DMS114 treated with DMSO at 0.1 percent for 48 hours (cell line): ENCODE measurements around the gene MAP2K5.

Experiments
- DNase-seq: peaks from one replicate; lab custom pipeline; 2025; ENCODE audit not compliant: unreplicated experiment; lab: John Stamatoyannopoulos, UW

MAP2K5 gene

DNA sequence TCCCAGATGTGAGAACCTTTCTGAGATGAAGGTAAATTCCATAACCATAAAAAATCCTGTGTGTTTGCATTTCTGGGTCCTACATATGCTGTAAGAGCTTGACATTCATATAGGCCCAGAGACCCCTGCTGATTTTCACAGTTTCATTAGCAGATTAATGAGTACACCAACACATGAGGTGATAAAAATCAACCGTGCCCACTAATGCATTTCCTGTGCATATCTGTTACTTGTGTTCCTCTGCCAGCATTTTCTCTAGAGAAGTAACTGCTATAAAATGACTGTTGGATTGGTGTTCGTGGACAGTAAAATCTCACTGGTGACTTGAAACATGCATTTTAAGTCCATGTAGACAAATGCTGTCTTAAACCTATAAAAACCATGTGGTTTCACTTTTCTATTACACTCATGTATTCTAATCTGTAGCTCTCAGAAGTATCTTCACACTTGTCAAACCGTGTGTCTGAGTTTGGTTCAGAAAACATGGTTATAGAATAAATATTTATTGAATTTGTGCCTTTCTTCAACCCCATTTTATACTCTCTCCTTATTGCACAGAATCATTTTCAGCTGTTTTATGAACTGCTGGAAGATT, 14.6 kb downstream of the MAP2K5 start:
- no peak for DNase-seq

DNA sequence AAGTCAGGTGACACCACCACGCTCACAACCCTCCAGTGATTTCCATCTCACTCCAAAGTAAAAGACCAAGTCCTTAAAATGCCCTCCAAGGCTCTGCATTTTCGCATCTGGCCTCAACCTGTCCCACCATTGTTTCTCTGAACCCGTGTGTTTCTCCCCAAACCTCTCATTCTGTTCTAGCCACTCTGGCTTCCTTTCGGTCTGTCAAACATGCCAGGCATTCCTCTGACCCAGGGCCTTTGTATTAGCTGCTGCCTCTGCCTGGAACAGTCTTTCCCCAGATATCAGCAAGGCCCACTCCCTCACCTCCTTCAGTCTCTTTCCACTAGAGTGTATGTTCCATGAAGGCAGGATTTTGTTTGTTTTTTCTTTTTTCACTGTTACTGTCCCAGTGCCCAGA, 16.0 kb downstream of the MAP2K5 start:
- no peak for DNase-seq

GRCh38 chr15:67559158-67559557, 16.7 kb downstream of the MAP2K5 start:
- no peak for DNase-seq

DNA sequence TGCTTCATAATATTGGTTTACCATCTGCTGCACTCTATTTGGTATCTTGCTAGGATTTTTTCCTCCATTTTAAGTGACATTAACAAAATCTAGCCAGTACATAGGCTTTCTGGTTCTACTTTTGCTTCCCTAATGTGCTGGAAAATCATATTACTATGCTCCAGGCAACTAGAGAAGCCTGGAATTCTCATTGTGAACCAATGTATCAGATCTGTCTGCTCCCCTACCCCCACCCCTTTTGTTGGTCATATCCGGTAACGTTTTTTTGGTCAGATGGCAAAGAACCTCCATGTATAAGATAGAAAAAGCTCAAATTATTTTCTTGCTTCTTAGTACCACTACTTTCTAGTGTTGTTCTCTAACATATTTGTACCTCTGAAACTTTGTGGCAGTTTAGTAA, 17.1 kb downstream of the MAP2K5 start:
- no peak for DNase-seq

DNA sequence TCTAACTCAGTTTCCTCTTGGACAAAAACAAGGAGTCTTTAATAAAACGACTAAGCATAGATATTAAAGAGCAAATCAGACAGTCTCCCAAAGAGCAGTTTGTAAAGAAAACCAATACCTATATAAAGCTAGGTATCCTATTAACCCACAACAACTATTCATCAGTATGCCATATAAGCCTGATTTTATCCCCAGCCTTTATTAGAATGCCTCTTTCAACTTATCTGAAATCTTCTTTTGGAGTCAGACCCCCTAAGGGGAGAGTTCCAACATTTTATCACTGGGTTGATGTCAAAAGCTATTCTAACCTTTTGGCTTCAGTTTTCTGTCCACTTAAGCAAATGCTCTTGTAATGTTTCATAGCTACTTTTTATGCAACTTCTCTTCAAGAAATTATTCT, 17.8 kb downstream of the MAP2K5 start:
- no peak for DNase-seq

DNA sequence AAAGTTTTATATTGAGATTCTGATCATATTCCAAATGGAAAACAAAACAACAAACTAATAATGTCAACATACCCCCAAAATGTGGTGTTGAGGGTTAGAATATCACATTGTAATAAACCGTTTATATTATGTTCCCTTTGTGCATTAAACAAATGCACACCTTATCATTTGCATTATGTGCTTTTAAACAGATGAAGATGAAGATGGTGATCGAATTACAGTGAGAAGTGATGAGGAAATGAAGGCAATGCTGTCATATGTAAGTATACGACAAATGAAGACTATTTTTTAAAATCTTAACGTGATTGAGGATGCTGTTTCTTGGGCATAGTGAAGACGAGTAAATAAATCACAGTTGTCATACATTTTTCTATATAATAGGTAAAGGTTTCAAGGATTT, 20.6 kb downstream of the MAP2K5 start:
- no peak for DNase-seq

DNA sequence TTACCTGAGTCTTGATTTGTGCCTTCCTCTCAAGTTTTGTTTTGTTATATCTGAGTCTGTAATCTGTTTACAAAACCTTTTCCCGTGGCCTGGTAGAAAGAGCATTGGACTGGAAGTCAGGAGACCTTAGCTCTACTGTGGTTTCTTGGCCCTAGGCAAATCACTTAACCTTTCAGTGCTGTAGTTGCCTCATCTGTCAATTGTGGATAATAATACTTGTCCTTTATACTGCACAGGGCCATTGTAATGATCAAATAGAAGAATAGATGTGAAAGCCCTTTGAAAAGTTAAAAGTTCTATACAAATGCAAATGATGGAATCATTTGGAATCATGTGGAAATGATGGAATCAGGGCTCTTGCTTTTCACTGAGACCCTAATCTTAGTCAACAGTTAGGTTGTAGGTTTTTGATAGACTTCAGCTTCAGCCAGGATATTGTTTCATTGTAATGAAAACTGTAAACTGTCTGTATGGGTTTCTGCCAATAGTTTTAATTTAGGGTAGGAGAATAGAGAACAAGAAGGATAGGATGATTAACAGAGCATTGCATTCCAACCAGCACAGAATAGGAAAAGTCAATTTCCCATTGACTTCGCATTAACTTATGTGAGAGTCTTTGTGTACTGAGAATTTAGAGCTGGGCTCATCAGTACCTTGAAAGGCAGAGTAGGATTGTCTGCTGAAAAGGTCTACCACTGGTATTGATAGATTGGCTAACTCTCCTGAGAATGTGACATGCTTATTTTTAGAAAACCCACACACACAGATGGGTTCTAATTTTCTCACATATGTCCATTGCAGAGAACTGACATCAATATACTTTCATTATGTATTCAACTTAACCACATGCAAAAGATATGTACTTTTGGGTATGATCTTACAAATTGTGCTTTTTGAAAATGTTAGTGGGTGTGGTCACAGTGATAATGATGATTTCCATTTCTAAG, 21.8 kb downstream of the MAP2K5 start:
- no peak for DNase-seq

DNA sequence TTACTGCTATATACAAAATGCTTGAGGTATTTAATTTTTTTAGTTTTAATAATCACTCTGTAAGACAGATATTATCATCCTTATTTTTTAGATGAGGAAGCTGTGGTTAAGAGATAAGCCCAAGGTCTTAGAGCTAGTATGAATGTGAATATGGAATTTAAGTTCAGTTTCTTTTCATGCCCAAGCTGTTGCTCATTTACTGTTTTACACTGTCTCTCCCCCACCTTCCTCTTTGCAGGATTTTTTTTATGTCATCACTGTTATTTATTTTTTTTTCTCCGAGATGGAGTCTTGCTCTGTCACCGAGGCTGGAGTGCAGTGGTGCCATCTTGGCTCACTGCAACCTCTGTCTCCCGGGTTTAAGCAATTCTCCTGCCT, 22.5 kb downstream of the MAP2K5 start:
- DNase-seq, result no peak

- DNase-seq, result no peak
These were observed 27.2 kb downstream of the MAP2K5 start for GRCh38 chr15:67569668-67570067.

GRCh38 chr15:67570875-67571647, 28.6 kb downstream of the MAP2K5 start:
- DNase-seq, result no peak

DNA sequence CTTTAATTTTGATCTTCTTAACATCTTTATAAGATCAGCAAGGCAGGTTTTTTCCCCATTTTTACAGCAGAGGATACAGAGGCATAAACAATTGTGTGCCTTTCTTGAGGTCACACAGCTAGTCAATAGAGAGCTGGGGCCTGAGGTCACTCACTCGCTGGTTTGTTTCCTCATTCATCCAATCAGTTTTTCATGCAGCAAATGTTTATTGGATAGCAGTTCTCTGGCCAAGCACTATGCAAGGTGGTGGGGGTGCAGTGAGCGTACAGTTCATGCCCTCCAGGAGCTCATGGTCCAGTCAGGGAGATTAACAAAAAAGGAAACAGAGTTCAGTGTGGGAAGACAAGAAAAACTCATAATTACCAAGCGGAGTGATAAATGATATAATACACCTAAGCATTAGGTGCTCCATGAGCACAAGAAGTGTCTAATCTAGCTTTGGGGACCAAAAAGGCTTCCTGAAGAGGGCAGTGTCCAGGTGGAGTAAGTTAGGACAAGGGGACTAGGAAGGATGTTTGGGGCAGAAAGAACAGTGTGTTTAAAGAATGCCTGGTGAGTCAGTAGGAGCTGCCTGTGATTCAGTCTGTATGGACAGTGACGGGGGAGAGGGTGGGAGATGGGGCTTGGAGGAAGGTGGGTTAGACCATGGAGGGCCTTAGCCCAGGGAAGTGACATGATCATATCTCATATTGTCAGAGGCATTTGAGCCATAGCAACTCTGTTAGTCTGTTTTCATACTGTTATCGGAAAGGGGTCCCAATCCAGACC, 29.3 kb downstream of the MAP2K5 start:
- no peak for DNase-seq

DNA sequence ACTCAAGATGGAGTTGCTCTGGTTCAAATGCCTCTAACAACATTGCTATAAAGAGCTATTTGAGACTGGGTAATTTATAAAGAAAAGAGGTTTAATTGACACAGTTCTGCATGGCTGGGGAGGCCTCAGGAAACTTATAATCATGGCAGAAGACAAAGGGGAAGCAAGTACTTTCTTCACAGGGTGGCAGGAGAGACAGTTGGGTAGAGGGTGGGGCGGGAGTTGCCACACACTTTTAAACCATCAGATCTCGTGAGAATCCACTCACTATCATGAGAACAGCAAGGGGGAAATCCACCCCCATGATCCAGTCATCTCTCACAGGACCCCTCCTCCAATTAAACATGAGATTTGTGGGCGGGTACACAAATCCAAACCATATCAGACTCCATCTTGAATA, 30.7 kb downstream of the MAP2K5 start:
- DNase-seq, result no peak

- no peak for DNase-seq
These were observed 32.6 kb downstream of the MAP2K5 start for GRCh38 chr15:67575039-67575502.

DNA sequence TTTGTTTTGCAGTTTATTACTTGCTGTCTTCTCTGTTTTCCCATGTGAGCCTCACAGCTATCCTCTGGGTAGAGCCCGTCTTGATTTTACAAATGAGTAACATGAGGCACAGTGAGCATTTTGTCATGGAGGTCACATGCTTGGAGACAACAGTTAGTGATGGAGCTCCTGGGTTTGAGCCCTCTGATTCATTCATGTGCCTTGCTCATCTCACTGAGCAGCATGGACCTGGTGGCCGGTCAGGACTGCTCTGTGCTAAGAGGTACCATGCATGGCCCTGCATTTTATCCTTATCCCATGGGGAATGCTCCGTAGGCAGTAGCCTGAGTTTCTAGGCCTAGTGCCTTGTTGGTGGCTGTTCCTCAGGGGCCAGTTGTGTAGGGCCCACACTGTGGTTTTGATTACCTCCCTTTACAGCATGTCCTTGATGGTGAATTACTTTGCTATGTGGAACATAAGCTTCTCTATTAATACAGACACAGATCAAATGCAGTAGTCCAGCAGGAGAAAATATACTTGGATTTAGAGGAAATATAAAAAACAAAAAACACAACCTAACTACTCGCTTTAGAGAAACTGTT, 35.6 kb downstream of the MAP2K5 start:
- DNase-seq, result no peak

DNA sequence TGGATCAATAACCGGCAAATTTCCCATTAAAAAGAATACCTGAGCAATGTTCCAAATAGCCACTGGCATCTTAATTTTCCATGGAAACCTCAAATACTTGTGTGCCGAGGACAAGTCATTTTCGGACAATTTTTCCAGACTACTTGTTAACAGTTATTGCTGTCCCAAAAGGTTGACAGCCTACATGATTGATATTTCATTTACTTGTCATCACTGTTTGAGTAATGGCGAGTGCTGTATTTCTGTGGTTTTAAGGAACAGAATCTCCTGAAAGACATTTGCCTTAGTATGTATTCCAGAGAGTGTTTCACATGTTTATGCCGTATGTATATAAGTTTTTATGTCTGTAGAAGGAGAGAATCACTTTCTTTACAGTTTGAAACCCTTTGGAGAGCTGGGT, 36.7 kb downstream of the MAP2K5 start:
- DNase-seq, result no peak

GRCh38 chr15:67579967-67580366, 37.5 kb downstream of the MAP2K5 start:
- DNase-seq, result no peak

- DNase-seq, result no peak
These were observed 41.7 kb downstream of the MAP2K5 start for GRCh38 chr15:67584157-67584556.

DNA sequence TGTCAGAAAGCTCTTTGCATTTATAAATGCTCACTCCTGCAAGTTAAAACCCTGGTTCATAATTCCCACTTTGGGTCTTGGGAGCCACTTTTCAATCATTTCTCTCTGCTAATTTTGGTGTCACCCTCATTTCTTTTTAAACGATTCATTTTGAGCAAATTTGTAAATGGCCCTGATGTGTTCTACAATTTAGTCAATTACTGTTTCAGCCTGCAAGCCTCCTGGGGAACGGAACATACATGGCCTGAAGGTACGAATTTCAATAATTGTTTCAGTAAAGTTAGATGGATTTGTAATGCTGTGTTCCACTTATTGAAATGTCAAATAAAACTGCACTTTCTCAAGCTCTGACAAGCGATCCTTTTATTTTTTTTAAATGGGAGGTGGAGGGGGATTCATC, 43.2 kb downstream of the MAP2K5 start:
- no peak for DNase-seq

- DNase-seq, result no peak
These were observed 44.8 kb downstream of the MAP2K5 start for GRCh38 chr15:67587331-67587730.

DNA sequence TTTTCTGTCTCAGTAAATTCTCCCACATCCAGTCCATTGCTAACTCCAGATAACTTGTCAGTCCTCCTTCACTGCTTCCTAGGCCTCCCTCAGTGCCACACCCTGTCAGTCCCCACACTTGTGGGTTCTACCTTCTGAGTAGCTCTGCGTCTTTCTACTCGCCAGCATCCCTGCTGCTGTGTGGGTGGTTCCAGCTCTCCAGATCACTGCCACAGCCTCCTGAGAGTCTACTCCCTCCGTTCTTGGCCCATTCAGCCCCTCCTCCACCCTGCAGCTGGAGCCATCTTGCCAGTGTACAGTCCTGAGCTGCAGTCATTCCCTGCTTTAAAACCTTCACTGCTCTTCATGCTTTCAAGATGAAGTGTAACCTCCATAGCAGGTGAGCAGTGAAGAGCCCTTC, 45.3 kb downstream of the MAP2K5 start:
- DNase-seq, result no peak

DNA sequence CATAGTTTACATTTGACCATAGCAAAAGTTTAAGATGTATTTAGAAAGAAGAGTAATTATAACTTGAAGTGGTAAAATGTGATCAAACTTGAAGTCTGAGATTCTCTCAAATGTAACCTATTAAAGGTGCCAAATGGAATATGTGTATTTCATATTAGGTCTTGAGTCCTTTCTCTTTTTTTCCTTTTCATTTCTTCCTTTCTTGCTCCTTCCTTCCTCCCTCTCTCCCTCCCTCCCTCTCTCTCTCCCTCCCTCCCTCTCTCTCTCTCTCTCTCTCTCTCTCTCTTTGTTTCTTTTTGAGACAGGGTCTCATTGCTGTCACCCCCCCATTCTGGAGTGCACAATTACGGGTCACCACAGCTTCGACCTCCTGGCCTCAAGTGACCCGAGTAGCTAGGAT, 47.7 kb downstream of the MAP2K5 start:
- no peak for DNase-seq
